Lung (tissue), 12 donors: ENCODE data around the gene FOXO6. TPM values are rescaled to one million over a fixed set of nuclear protein-coding genes. Genes with fewer than 3 reads are reported as not detected.

Experiments
- ATAC-seq: fragments of 200-7000 bp; cut with Tn5 transposase; one replicate; pipeline ENCODE4 v1.9.1; 2020; ENCODE audit warnings: moderate number of reproducible peaks; ENCODE audit not compliant: insufficient read depth, low FRiP score
- DNase-seq, 3 donors: peaks; one replicate each; pipeline ENCODE4 v3.0.0-alpha.2; 2013 to 2017
- H3K27ac ChIP-seq, 2 donors: one replicate each; pipeline ENCODE4 v1.5.1; 2013; ENCODE audit warnings: mild to moderate bottlenecking in 2 of 2, moderate library complexity in 2 of 2, control low read depth in 1 of 2, inconsistent platforms in 1 of 2, low read depth in 1 of 2, low read length in 1 of 2
- H3K27me3 ChIP-seq, 3 donors: one replicate each; pipeline ENCODE4 v1.5.1; 2013; ENCODE audit warnings: low read length in 2 of 3; ENCODE audit not compliant: control insufficient read depth in 3 of 3, insufficient read depth in 3 of 3
- H3K36me3 ChIP-seq, 4 donors: one replicate each; pipeline ENCODE4 v1.5.1; 2013; ENCODE audit warnings: low read length in 4 of 4, mild to moderate bottlenecking in 1 of 4, moderate library complexity in 1 of 4; ENCODE audit not compliant: control insufficient read depth in 4 of 4, insufficient read depth in 4 of 4
- H3K4me1 ChIP-seq, 5 donors: one replicate each; pipeline ENCODE4 v1.5.1; 2013; ENCODE audit warnings: low read length in 5 of 5, mild to moderate bottlenecking in 2 of 5, moderate library complexity in 1 of 5; ENCODE audit not compliant: control insufficient read depth in 5 of 5, insufficient read depth in 5 of 5
- H3K4me3 ChIP-seq: one replicate; pipeline ENCODE4 v1.5.1; 2013; ENCODE audit warnings: mild to moderate bottlenecking, control low read depth, moderate library complexity
- H3K9ac ChIP-seq, 2 donors: one replicate each; pipeline ENCODE4 v1.5.1; 2013; ENCODE audit warnings: low read length in 2 of 2, control low read depth in 1 of 2; ENCODE audit not compliant: insufficient read depth in 1 of 2
- H3K9me3 ChIP-seq, 4 donors: one replicate each; pipeline ENCODE4 v1.5.1; 2013; ENCODE audit warnings: low read length in 3 of 4, mild to moderate bottlenecking in 1 of 4, moderate library complexity in 1 of 4; ENCODE audit not compliant: control insufficient read depth in 4 of 4, insufficient read depth in 3 of 4
- CTCF ChIP-seq: IDR thresholded peaks from 2 replicates; pipeline ENCODE4 v1.5.1; 2012; ENCODE audit warnings: mild to moderate bottlenecking; ENCODE audit errors: control extremely low read depth, extremely low read depth
- WGBS, 2 donors: extraction: QIAGEN DNeasy Blood & Tissue Kit; methylation state at CpG; one replicate each; pipeline ENCODE4 v1.1.7; 2013; 5-methylcytosine and 5-hydroxymethylcytosine counted together
- polyA plus RNA-seq, 2 donors: library from polyadenylated mRNA; stranded (reverse); fragments of 200-250 nt; gene quantifications; one replicate each; pipeline ENCODE4 v1.2.1, GENCODE V29; 2013
- total RNA-seq, 2 donors: library from RNA; depleted of rRNA in 1 of 2; stranded (reverse); fragments of >200 nt in 1 of 2; gene quantifications; one replicate each; pipeline ENCODE4 v1.2.1, GENCODE V29; 2014 to 2021
- donor health status: control.
- donor health status: control.
- donor health status: Bipolar disorder and iron deficiency.
- donor health status: healthy.
- donor health status: DM: yes; HTN: yes; CAD: no.

FOXO6 gene
- total and polyA plus RNA-seq, 4 donors = 0.22 to 2.9 (median 0.86) TPM

- Histone ChIP-seq H3K27ac (no peak overlapping the region), H3K9me3 (no peaks in the 10 kb centered on the region), H3K9ac (no peak overlapping the region), H3K4me1 (peaks cover 0 to 17% (median 3%) of the 10 kb centered on the region in 5 donors), H3K27me3 (no peaks in the 10 kb centered on the region), H3K36me3 (no peaks in the 10 kb centered on the region), H3K4me3 (no peak overlapping the region)
- no peak for TF ChIP-seq CTCF
- 82 to 83% methylated on average over 9 of the region's 9 CpGs for WGBS, 2 donors
- DNase-seq = no peak
- ATAC-seq = no peak
These were observed 7.5 kb upstream of the FOXO6 start for GRCh38 chr1:41353744-41354143.

- 94 to 96% methylated on average over 3 of the region's 3 CpGs for WGBS, 2 donors
- DNase-seq = no peak
These were observed 6.3 kb upstream of the FOXO6 start for GRCh38 chr1:41354956-41355355.

GRCh38 chr1:41355356-41355755 lies 5.9 kb upstream of the FOXO6 start:
- no peaks in the 10 kb centered on the region for H3K27me3 ChIP-seq
- no peak overlapping the region for H3K4me3 ChIP-seq
- no peak for ATAC-seq
- no peak overlapping the region for H3K9ac ChIP-seq
- no peaks in the 10 kb centered on the region for H3K9me3 ChIP-seq
- WGBS, 2 donors = 92 to 100% methylated on average over 1 of the region's 1 CpG
- DNase-seq = no peak
- H3K27ac ChIP-seq = no peak overlapping the region
- no peaks in the 10 kb centered on the region for H3K36me3 ChIP-seq
- TF ChIP-seq CTCF = no peak
- H3K4me1 ChIP-seq = peaks cover 0 to 20% (median 4%) of the 10 kb centered on the region in 5 donors

More at GRCh38 chr1:41354956-41355355, 6.3 kb upstream of the FOXO6 start:
- Histone ChIP-seq H3K27ac (no peak overlapping the region), H3K9ac (no peak overlapping the region), H3K9me3 (no peaks in the 10 kb centered on the region), H3K4me1 (peaks cover 0 to 17% (median 4%) of the 10 kb centered on the region in 5 donors), H3K36me3 (no peaks in the 10 kb centered on the region), H3K27me3 (no peaks in the 10 kb centered on the region), H3K4me3 (no peak overlapping the region)
- no peak for ATAC-seq
- TF ChIP-seq CTCF = no peak

- Histone ChIP-seq H3K4me1 (peaks cover 0 to 24% (median 4%) of the 10 kb centered on the region in 5 donors), H3K27me3 (no peaks in the 10 kb centered on the region), H3K9me3 (no peaks in the 10 kb centered on the region), H3K9ac (no peak overlapping the region), H3K4me3 (no peak overlapping the region), H3K36me3 (no peaks in the 10 kb centered on the region), H3K27ac (no peak overlapping the region)
- no peak for TF ChIP-seq CTCF
- no peak for ATAC-seq
- DNase-seq = no peak
- WGBS, 2 donors = 85 to 87% methylated on average over 6 of the region's 6 CpGs
These were observed 5.5 kb upstream of the FOXO6 start for GRCh38 chr1:41355761-41356160.
